IPS-15b (cell line): ENCODE results near the gene DOCK1.

ENCODE experiments used
- H3K27me3 ChIP-seq: one replicate; pipeline ENCODE4 v1.6.1; 2013; ENCODE audit warnings: low read length; ENCODE audit not compliant: control insufficient read depth, insufficient read depth
- H3K36me3 ChIP-seq: one replicate; pipeline ENCODE4 v1.6.1; 2013; ENCODE audit warnings: low read length; ENCODE audit not compliant: control insufficient read depth, insufficient read depth
- H3K4me1 ChIP-seq: one replicate; pipeline ENCODE4 v1.6.1; 2013; ENCODE audit warnings: mild to moderate bottlenecking, low read length; ENCODE audit not compliant: control insufficient read depth, insufficient read depth
- H3K4me3 ChIP-seq: one replicate; pipeline ENCODE4 v1.5.1; 2013; ENCODE audit warnings: low read depth, low read length
- H3K9ac ChIP-seq: one replicate; pipeline ENCODE4 v1.6.1; 2013; ENCODE audit warnings: low read depth, mild to moderate bottlenecking, low read length
- H3K9me3 ChIP-seq: one replicate; pipeline ENCODE4 v1.6.1; 2013; ENCODE audit warnings: mild to moderate bottlenecking, low read length; ENCODE audit not compliant: control insufficient read depth, insufficient read depth

The DOCK1 gene

GRCh38 chr10:126997801-126998590 lies 92.8 kb downstream of the DOCK1 start:
- Histone ChIP-seq H3K9ac (no peak overlapping the region), H3K36me3 (peaks cover 16% of the 10 kb centered on the region), H3K4me3 (no peak overlapping the region), H3K9me3 (no peaks in the 10 kb centered on the region), H3K4me1 (no peaks in the 10 kb centered on the region), H3K27me3 (no peaks in the 10 kb centered on the region)

- H3K4me1 ChIP-seq: no peaks in the 10 kb centered on the region
- H3K9ac ChIP-seq: no peak overlapping the region
- no peaks in the 10 kb centered on the region for H3K9me3 ChIP-seq
- H3K36me3 ChIP-seq: peaks cover 12% of the 10 kb centered on the region
- H3K27me3 ChIP-seq: no peaks in the 10 kb centered on the region
- no peak overlapping the region for H3K4me3 ChIP-seq
Observed at GRCh38 chr10:127000598-127000997, 95.4 kb downstream of the DOCK1 start.

GRCh38 chr10:127003032-127003685 lies 97.9 kb downstream of the DOCK1 start:
- H3K27me3 ChIP-seq: no peaks in the 10 kb centered on the region
- H3K4me3 ChIP-seq: no peak overlapping the region
- peaks cover 12% of the 10 kb centered on the region for H3K36me3 ChIP-seq
- no peaks in the 10 kb centered on the region for H3K9me3 ChIP-seq
- H3K9ac ChIP-seq: no peak overlapping the region
- no peaks in the 10 kb centered on the region for H3K4me1 ChIP-seq

GRCh38 chr10:127006453-127006852 lies 101.2 kb downstream of the DOCK1 start:
- Histone ChIP-seq H3K4me3 (no peak overlapping the region), H3K9ac (no peak overlapping the region), H3K36me3 (no peaks in the 10 kb centered on the region), H3K4me1 (no peaks in the 10 kb centered on the region), H3K27me3 (no peaks in the 10 kb centered on the region), H3K9me3 (no peaks in the 10 kb centered on the region)

GRCh38 chr10:127009366-127009765 lies 104.1 kb downstream of the DOCK1 start:
- H3K27me3 ChIP-seq: no peaks in the 10 kb centered on the region
- no peaks in the 10 kb centered on the region for H3K9me3 ChIP-seq
- H3K9ac ChIP-seq: no peak overlapping the region
- H3K36me3 ChIP-seq: no peaks in the 10 kb centered on the region
- H3K4me3 ChIP-seq: no peak overlapping the region
- peaks cover 3% of the 10 kb centered on the region for H3K4me1 ChIP-seq

- Histone ChIP-seq H3K9me3 (no peaks in the 10 kb centered on the region), H3K36me3 (peaks cover 3% of the 10 kb centered on the region), H3K4me3 (no peak overlapping the region), H3K9ac (no peak overlapping the region), H3K27me3 (no peaks in the 10 kb centered on the region), H3K4me1 (peaks cover 3% of the 10 kb centered on the region)
Observed at GRCh38 chr10:127011174-127011573, 105.9 kb downstream of the DOCK1 start.

- Histone ChIP-seq H3K9ac (no peak overlapping the region), H3K9me3 (no peaks in the 10 kb centered on the region), H3K4me1 (peaks cover 3% of the 10 kb centered on the region), H3K36me3 (peaks cover 8% of the 10 kb centered on the region), H3K27me3 (no peaks in the 10 kb centered on the region), H3K4me3 (no peak overlapping the region)
Observed at GRCh38 chr10:127012071-127012768, 107.0 kb downstream of the DOCK1 start.

- peaks cover 3% of the 10 kb centered on the region for H3K4me1 ChIP-seq
- no peak overlapping the region for H3K4me3 ChIP-seq
- H3K27me3 ChIP-seq: no peaks in the 10 kb centered on the region
- H3K9me3 ChIP-seq: no peaks in the 10 kb centered on the region
- H3K9ac ChIP-seq: no peak overlapping the region
- peaks cover 8% of the 10 kb centered on the region for H3K36me3 ChIP-seq
Observed at GRCh38 chr10:127012769-127013152, 107.5 kb downstream of the DOCK1 start.

- no peak overlapping the region for H3K4me3 ChIP-seq
- H3K9me3 ChIP-seq: no peaks in the 10 kb centered on the region
- peaks cover 3% of the 10 kb centered on the region for H3K4me1 ChIP-seq
- H3K36me3 ChIP-seq: peaks cover 8% of the 10 kb centered on the region
- H3K27me3 ChIP-seq: no peaks in the 10 kb centered on the region
- no peak overlapping the region for H3K9ac ChIP-seq
Observed at GRCh38 chr10:127013211-127013656, 108.0 kb downstream of the DOCK1 start.

GRCh38 chr10:127013691-127014473 lies 108.7 kb downstream of the DOCK1 start:
- Histone ChIP-seq H3K4me3 (no peak overlapping the region), H3K27me3 (no peaks in the 10 kb centered on the region), H3K9me3 (no peaks in the 10 kb centered on the region), H3K36me3 (peaks cover 8% of the 10 kb centered on the region), H3K9ac (no peak overlapping the region), H3K4me1 (peaks cover 3% of the 10 kb centered on the region)

GRCh38 chr10:127014671-127015070 lies 109.4 kb downstream of the DOCK1 start:
- H3K4me3 ChIP-seq: no peak overlapping the region
- H3K27me3 ChIP-seq: no peaks in the 10 kb centered on the region
- H3K9ac ChIP-seq: no peak overlapping the region
- H3K9me3 ChIP-seq: no peaks in the 10 kb centered on the region
- H3K36me3 ChIP-seq: peaks cover 8% of the 10 kb centered on the region
- peaks cover 3% of the 10 kb centered on the region for H3K4me1 ChIP-seq
